Bone marrow (tissue), 2 donors: Measurements from ENCODE around the gene FAM98C.

ENCODE experiments used
- DNase-seq, 2 donors: peaks; one replicate each; lab custom pipeline; 2025; lab: John Stamatoyannopoulos, UW

Gene FAM98C

GRCh38 chr19:38457202-38457601 is 54.3 kb downstream of the FAM98C start:
- DNase-seq, result no peak

GRCh38 chr19:38457690-38458405 is 55.0 kb downstream of the FAM98C start:
- DNase-seq, result no peak
